H9 (cell line): ENCODE data around the gene MPST. TPM values are rescaled to one million over a fixed set of nuclear protein-coding genes. Genes with fewer than 3 reads are reported as not detected.

ENCODE experiments used
- DNase-seq: peaks from one replicate; pipeline ENCODE4 v3.0.0-alpha.2; 2017
- H2AFZ ChIP-seq: one replicate; pipeline ENCODE4 v1.6.1; 2013; ENCODE audit warnings: mild to moderate bottlenecking, low read length, control low read depth, moderate library complexity
- H2AK5ac ChIP-seq: 2 replicates; pipeline ENCODE4 v1.6.1; 2013; ENCODE audit warnings: low read length, control low read depth, mixed read lengths; ENCODE audit not compliant: insufficient read length
- H2BK120ac ChIP-seq: one replicate; pipeline ENCODE4 v1.6.1; 2013; ENCODE audit warnings: low read depth, mild to moderate bottlenecking, low read length, control low read depth, inconsistent platforms; ENCODE audit not compliant: poor library complexity, severe bottlenecking
- H2BK12ac ChIP-seq: 2 replicates; pipeline ENCODE4 v1.6.1; 2013; ENCODE audit warnings: low read length, control low read depth, mixed read lengths, low read depth; ENCODE audit not compliant: insufficient read length
- H2BK15ac ChIP-seq: 2 replicates; pipeline ENCODE4 v1.6.1; 2013; ENCODE audit warnings: low read depth, low read length, control low read depth
- H2BK20ac ChIP-seq: one replicate; pipeline ENCODE4 v1.6.1; 2013; ENCODE audit warnings: low read depth, mild to moderate bottlenecking, low read length, control low read depth, inconsistent platforms; ENCODE audit not compliant: poor library complexity, severe bottlenecking
- H2BK5ac ChIP-seq: 2 replicates; pipeline ENCODE4 v1.6.1; 2013; ENCODE audit warnings: low read length, control low read depth, mixed read lengths; ENCODE audit not compliant: insufficient read length
- H3K14ac ChIP-seq: 2 replicates; pipeline ENCODE4 v1.6.1; 2013; ENCODE audit warnings: low read length, control low read depth; ENCODE audit not compliant: insufficient read depth
- H3K18ac ChIP-seq: 2 replicates; pipeline ENCODE4 v1.6.1; 2013; ENCODE audit warnings: low read depth, mild to moderate bottlenecking, mixed read lengths, low read length, control low read depth; ENCODE audit not compliant: insufficient read length
- H3K23ac ChIP-seq: 2 replicates; pipeline ENCODE4 v1.6.1; 2013; ENCODE audit warnings: low read length, control low read depth, mixed read lengths, low read depth; ENCODE audit not compliant: insufficient read length
- H3K23me2 ChIP-seq: 2 replicates; pipeline ENCODE4 v1.6.1; 2013; ENCODE audit warnings: low read depth, mild to moderate bottlenecking, mixed read lengths, low read length, control low read depth; ENCODE audit not compliant: insufficient read length, poor library complexity, severe bottlenecking
- H3K27ac ChIP-seq: 2 replicates; pipeline ENCODE4 v1.5.1; 2013; ENCODE audit warnings: low read length, control low read depth, mixed read lengths, low read depth; ENCODE audit not compliant: insufficient read length
- H3K27me3 ChIP-seq: 2 replicates; pipeline ENCODE4 v1.6.1; 2013; ENCODE audit warnings: low read length, control low read depth, inconsistent platforms; ENCODE audit not compliant: insufficient read depth
- H3K4ac ChIP-seq: 2 replicates; pipeline ENCODE4 v1.6.1; 2013; ENCODE audit warnings: low read depth, mild to moderate bottlenecking, control low read depth, inconsistent platforms, low read length, moderate library complexity
- H3K4me1 ChIP-seq: 2 replicates; pipeline ENCODE4 v1.6.1; 2013; ENCODE audit warnings: low read length, control low read depth, inconsistent platforms; ENCODE audit not compliant: insufficient read depth
- H3K4me2 ChIP-seq: 2 replicates; pipeline ENCODE4 v1.6.1; 2013; ENCODE audit warnings: low read length, control low read depth, mixed read lengths; ENCODE audit not compliant: insufficient read length, insufficient read depth
- H3K56ac ChIP-seq: 2 replicates; pipeline ENCODE4 v1.6.1; 2013; ENCODE audit warnings: low read depth, mild to moderate bottlenecking, mixed read lengths, low read length, control low read depth; ENCODE audit not compliant: insufficient read length
- H3K79me1 ChIP-seq: 2 replicates; pipeline ENCODE4 v1.6.1; 2013; ENCODE audit warnings: low read depth, mild to moderate bottlenecking, moderate library complexity, low read length, control low read depth, inconsistent platforms; ENCODE audit not compliant: insufficient read depth, poor library complexity, severe bottlenecking
- H3K79me2 ChIP-seq: 2 replicates; pipeline ENCODE4 v1.6.1; 2013; ENCODE audit warnings: low read length, control low read depth, inconsistent platforms; ENCODE audit not compliant: insufficient read depth
- H3K9ac ChIP-seq: 2 replicates; pipeline ENCODE4 v1.6.1; 2013; ENCODE audit warnings: low read length, control low read depth, mixed read lengths; ENCODE audit not compliant: insufficient read length; ENCODE audit errors: extremely low read depth
- H3K9me3 ChIP-seq: one replicate; pipeline ENCODE4 v1.6.1; 2013; ENCODE audit warnings: low read depth, low read length, inconsistent platforms; ENCODE audit not compliant: control insufficient read depth
- H3T11ph ChIP-seq: one replicate; pipeline ENCODE4 v1.6.1; 2013; ENCODE audit warnings: mild to moderate bottlenecking, low read length, control low read depth, inconsistent platforms
- H4K20me1 ChIP-seq: one replicate; pipeline ENCODE4 v1.6.1; 2013; ENCODE audit not compliant: control insufficient read depth, insufficient read length, insufficient read depth
- H4K5ac ChIP-seq: 2 replicates; pipeline ENCODE4 v1.6.1; 2013; ENCODE audit warnings: low read depth, mild to moderate bottlenecking, mixed read lengths, low read length, control low read depth; ENCODE audit not compliant: insufficient read length
- H4K8ac ChIP-seq: replicated peaks from 2 replicates; pipeline ENCODE4 v1.6.1; 2013; ENCODE audit warnings: low read length, control low read depth, mixed read lengths, low read depth; ENCODE audit not compliant: insufficient read length
- H4K91ac ChIP-seq: 2 replicates; pipeline ENCODE4 v1.6.1; 2013; ENCODE audit warnings: low read depth, mild to moderate bottlenecking, moderate library complexity, mixed read lengths, low read length, control low read depth; ENCODE audit not compliant: insufficient read length
- H3K27ac Mint-ChIP-seq, 3 experiments: 2 replicates in 2 of 3; 3 replicates in 1 of 3; pipeline ENCODE4 v1.8.0; 2020 to 2021; ENCODE audit warnings: mixed read lengths in 3 of 3, mild to moderate bottlenecking in 1 of 3, moderate library complexity in 1 of 3
- H3K27me3 Mint-ChIP-seq: 2 replicates; pipeline ENCODE4 v1.8.0; 2021; ENCODE audit warnings: low read depth, mild to moderate bottlenecking, moderate library complexity, mixed read lengths
- H3K36me3 Mint-ChIP-seq, 3 experiments: 2 replicates in 2 of 3; 3 replicates in 1 of 3; pipeline ENCODE4 v1.8.0; 2020 to 2021; ENCODE audit warnings: low read depth in 3 of 3, mixed read lengths in 3 of 3; ENCODE audit not compliant: insufficient read depth in 1 of 3
- H3K4me1 Mint-ChIP-seq, 2 experiments: 2 replicates each; pipeline ENCODE4 v1.8.0; 2020; ENCODE audit warnings: mixed read lengths in 2 of 2
- H3K4me3 Mint-ChIP-seq, 2 experiments: 2 replicates in 1 of 2; 3 replicates in 1 of 2; pipeline ENCODE4 v1.8.0; 2020 to 2021; ENCODE audit warnings: mild to moderate bottlenecking in 2 of 2, mixed read lengths in 2 of 2, moderate library complexity in 1 of 2
- H3K9me3 Mint-ChIP-seq, 2 experiments: 2 replicates in 1 of 2; 3 replicates in 1 of 2; pipeline ENCODE4 v1.8.0; 2020; ENCODE audit warnings: mild to moderate bottlenecking in 2 of 2, mixed read lengths in 2 of 2, moderate library complexity in 1 of 2
- WGBS: extraction: QIAGEN DNeasy Blood & Tissue Kit; methylation state at CpG from one replicate; pipeline ENCODE4 v1.1.7; 2013; ENCODE audit warnings: missing lambda C conversion rate, low lambda C conversion rate, mixed read lengths; ENCODE audit not compliant: insufficient read length; ENCODE audit errors: extremely low coverage; 5-methylcytosine and 5-hydroxymethylcytosine counted together
- total RNA-seq: library from RNA; stranded (reverse); gene quantifications from 2 replicates; pipeline ENCODE4 v1.2.1, GENCODE V29; 2021
- TF ChIP-seq, protein P1 (sequence below): fragments of 200-600 bp; sonication (generic); conservative IDR thresholded peaks from 3 replicates; pipeline ENCODE4 v1.8.0; 2021; ENCODE audit warnings: antibody characterized with exemption, mild to moderate bottlenecking

Gene MPST
- total RNA-seq, 1 experiment from 2014 or later: 70.5 TPM

DNA sequence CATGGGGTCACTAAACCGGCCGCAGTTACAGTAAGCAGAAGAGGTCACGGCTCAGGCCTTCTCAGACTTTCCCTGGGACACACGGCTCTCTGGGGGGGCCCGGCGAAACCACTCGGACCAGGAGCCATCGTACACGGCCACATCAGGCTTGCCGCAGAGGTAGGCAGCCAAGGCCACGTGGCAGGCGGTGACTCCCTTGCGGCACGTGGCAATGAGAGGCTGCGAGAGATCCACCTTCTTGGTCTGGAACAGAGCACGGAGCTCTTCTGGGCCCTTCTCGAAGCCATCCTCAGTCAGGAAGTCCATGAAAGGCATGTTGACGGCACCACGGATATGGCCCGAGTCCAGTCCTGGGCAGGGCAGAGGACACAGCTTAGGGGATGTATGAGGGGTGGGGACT lies 8.6 kb upstream of the MPST start:
- DNase-seq: no peak
- peaks cover 6% of the 10 kb centered on the region; the same call in 1 of the 2 replicates for H3K4me1 ChIP-seq
- H4K5ac ChIP-seq: no peak overlapping the region
- H3K23me2 ChIP-seq: no peaks in the 10 kb centered on the region
- H3K9me3 Mint-ChIP-seq: no peaks in the 10 kb centered on the region
- no peaks in the 10 kb centered on the region for H3K79me1 ChIP-seq
- no peaks in the 10 kb centered on the region for H3K9me3 ChIP-seq
- no peak overlapping the region for H3K9ac ChIP-seq
- H3K56ac ChIP-seq: no peak overlapping the region
- no peak overlapping the region for H3K27ac ChIP-seq
- H3K14ac ChIP-seq: no peak overlapping the region; the same call in 1 of the 2 replicates
- H3K36me3 Mint-ChIP-seq: peaks cover 0 to 2% (median 0%) of the 10 kb centered on the region in 3 experiments; a peak in 1 of 7 replicates
- no peak overlapping the region for H3T11ph ChIP-seq
- no peak overlapping the region for H2BK20ac ChIP-seq
- H2AK5ac ChIP-seq: no peak overlapping the region
- TF ChIP-seq, protein P1, sequence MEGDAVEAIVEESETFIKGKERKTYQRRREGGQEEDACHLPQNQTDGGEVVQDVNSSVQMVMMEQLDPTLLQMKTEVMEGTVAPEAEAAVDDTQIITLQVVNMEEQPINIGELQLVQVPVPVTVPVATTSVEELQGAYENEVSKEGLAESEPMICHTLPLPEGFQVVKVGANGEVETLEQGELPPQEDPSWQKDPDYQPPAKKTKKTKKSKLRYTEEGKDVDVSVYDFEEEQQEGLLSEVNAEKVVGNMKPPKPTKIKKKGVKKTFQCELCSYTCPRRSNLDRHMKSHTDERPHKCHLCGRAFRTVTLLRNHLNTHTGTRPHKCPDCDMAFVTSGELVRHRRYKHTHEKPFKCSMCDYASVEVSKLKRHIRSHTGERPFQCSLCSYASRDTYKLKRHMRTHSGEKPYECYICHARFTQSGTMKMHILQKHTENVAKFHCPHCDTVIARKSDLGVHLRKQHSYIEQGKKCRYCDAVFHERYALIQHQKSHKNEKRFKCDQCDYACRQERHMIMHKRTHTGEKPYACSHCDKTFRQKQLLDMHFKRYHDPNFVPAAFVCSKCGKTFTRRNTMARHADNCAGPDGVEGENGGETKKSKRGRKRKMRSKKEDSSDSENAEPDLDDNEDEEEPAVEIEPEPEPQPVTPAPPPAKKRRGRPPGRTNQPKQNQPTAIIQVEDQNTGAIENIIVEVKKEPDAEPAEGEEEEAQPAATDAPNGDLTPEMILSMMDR: no peak
- peaks cover 39% of the 10 kb centered on the region for H3K27me3 Mint-ChIP-seq
- no peak overlapping the region for H4K91ac ChIP-seq
- no peak overlapping the region for H3K4me3 Mint-ChIP-seq
- no peak overlapping the region for H3K23ac ChIP-seq
- H2BK120ac ChIP-seq: no peak overlapping the region
- H3K27ac Mint-ChIP-seq: no peak overlapping the region; a peak in 1 of 7 replicates
- H3K18ac ChIP-seq: no peak overlapping the region
- H4K20me1 ChIP-seq: peaks cover 2% of the 10 kb centered on the region
- H2BK15ac ChIP-seq: no peak overlapping the region
- no peak overlapping the region for H3K4me2 ChIP-seq
- no peaks in the 10 kb centered on the region for H3K27me3 ChIP-seq
- H3K4me1 Mint-ChIP-seq: peaks cover 13 to 15% of the 10 kb centered on the region in 2 experiments
- no peaks in the 10 kb centered on the region for H3K79me2 ChIP-seq
- H2BK5ac ChIP-seq: no peak overlapping the region
- H2BK12ac ChIP-seq: no peak overlapping the region
- WGBS: no CpG with 5 or more reads among the region's 20 CpGs
- H2AFZ ChIP-seq: no peak overlapping the region
- no peak overlapping the region for H3K4ac ChIP-seq
- no peak overlapping the region for H4K8ac ChIP-seq
